Right atrium auricular region (tissue), 2 donors: ENCODE measurements around the gene TBL1XR1. TPM values are rescaled to one million over a fixed set of nuclear protein-coding genes. Genes with fewer than 3 reads are reported as not detected.
"Not testable (repeated sequence)": the region's sequence is repeated elsewhere in the genome, so short reads cannot be mapped to it uniquely, and the experiment has no call there.

Source experiments
- DNase-seq: peaks from one replicate; pipeline ENCODE4 v3.0.0-alpha.2; 2019; ENCODE audit warnings: low spot score
- H3K27ac ChIP-seq, 2 donors: fragments of 200-600 bp; sonication (generic); 1 replicate in 1 of 2; 2 replicates in 1 of 2; pipeline ENCODE4 v1.5.1; 2016 to 2019
- H3K27me3 ChIP-seq, 2 donors: fragments of 200-600 bp; sonication (generic); one replicate each; pipeline versions ENCODE4 v1.5.1 to v1.6.0; 2017 to 2019
- H3K36me3 ChIP-seq: fragments of 200-600 bp; sonication (generic); one replicate; pipeline ENCODE4 v1.5.1; 2016
- H3K4me1 ChIP-seq, 2 donors: fragments of 200-600 bp; sonication (generic); one replicate each; pipeline versions ENCODE4 v1.5.1 to v1.6.0; 2017 to 2019
- H3K4me3 ChIP-seq, 2 donors: fragments of 200-600 bp; sonication (generic); 1 replicate in 1 of 2; 2 replicates in 1 of 2; pipeline ENCODE4 v1.5.1; 2017 to 2019; ENCODE audit warnings: mild to moderate bottlenecking in 1 of 2, moderate library complexity in 1 of 2
- H3K9me3 ChIP-seq, 2 donors: fragments of 200-600 bp; sonication (generic); one replicate each; pipeline ENCODE4 v1.5.1; 2019
- CTCF ChIP-seq, 2 donors: fragments of 200-600 bp; sonication (generic); IDR thresholded peaks; one replicate each; pipeline ENCODE4 v1.5.1; 2019; ENCODE audit warnings: antibody characterized with exemption in 2 of 2
- total RNA-seq, 2 donors: library from RNA; depleted of rRNA; stranded (reverse); fragments of >200 nt; gene quantifications; one replicate each; pipeline ENCODE4 v1.1.0, GENCODE V29; 2016

TBL1XR1 gene
- total RNA-seq, 2 donors from 2014 or later, result 68.2 to 79.9 TPM

DNA sequence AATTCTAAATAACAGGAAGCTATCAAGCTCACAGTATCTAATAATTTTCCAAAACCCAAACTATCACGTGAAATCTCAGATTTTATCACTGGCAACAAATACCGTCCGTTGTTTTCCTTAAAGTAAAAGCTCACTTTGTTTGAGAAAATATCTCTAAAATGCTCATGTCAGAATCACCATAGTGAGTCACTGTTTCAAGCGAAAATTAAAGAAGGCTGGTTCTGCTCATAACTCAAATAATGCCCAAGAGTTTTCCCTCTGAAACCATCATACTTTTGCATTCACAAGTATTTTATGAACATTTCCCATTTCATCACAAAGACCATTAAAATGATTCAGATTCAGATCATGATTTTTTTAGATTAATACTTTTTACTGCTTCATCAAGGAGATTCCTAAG, 50.6 kb downstream of the TBL1XR1 start:
- Histone ChIP-seq H3K27ac (no peak overlapping the region), H3K4me3 (no peak overlapping the region), H3K9me3 (no peaks in the 10 kb centered on the region), H3K27me3 (no peaks in the 10 kb centered on the region), H3K36me3 (no peaks in the 10 kb centered on the region), H3K4me1 (peaks cover 0 to 68% of the 10 kb centered on the region in 2 donors)
- no peak for DNase-seq
- no peak for TF ChIP-seq CTCF (IDR thresholded peaks at IDR 0.05)

DNA sequence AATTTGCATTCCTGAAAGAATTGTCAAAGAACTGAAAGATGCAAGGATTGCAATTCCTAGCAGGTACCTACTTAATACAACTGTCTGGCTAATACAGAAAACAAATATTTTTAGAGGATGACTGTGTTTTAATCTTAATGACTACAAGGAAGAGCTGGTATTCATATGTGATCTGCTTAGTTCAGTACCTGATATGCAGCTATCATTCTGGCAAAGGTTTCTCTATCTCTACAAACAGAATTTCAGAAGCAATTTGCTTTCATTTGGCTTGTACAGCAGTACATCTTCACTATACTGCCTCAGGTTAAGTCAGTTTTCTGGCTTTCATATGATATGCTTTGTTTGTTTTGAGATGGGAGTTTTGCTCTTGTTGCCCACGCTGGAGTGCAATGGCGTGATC, 51.3 kb downstream of the TBL1XR1 start:
- no peak for TF ChIP-seq CTCF (IDR thresholded peaks at IDR 0.05)
- Histone ChIP-seq H3K27me3 (no peaks in the 10 kb centered on the region), H3K36me3 (no peaks in the 10 kb centered on the region), H3K9me3 (no peaks in the 10 kb centered on the region), H3K4me1 (peaks cover 0 to 65% of the 10 kb centered on the region in 2 donors), H3K4me3 (no peak overlapping the region), H3K27ac (no peak overlapping the region)
- DNase-seq, result no peak

GRCh38 chr3:177145381-177145780, 51.9 kb downstream of the TBL1XR1 start:
- no peak for DNase-seq
- Histone ChIP-seq H3K4me1 (peaks cover 0 to 60% of the 10 kb centered on the region in 2 donors), H3K27ac (no peak overlapping the region), H3K36me3 (no peaks in the 10 kb centered on the region), H3K9me3 (no peaks in the 10 kb centered on the region), H3K27me3 (no peaks in the 10 kb centered on the region), H3K4me3 (no peak overlapping the region)
- no peak for TF ChIP-seq CTCF (IDR thresholded peaks at IDR 0.05)

DNA sequence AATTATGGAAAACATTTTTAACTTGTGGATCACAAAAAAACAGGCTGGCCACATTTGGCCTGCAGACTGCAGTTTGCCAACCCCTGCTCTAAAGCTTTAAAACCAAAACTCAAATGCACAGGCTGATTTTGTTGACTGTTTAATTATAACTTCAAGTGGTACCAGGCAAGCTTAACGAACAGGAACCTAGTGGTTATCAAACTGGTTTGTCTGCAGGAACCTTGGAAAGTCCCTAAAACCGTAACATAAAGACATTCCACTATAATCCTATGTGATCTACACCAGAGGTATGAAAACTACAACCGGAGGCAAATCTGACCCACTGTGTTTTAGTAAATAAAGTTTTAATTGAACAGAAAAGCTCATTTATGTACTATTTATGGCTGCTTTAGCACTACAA, 52.4 kb downstream of the TBL1XR1 start:
- H3K9me3 ChIP-seq, result no peaks in the 10 kb centered on the region
- no peak overlapping the region for H3K4me3 ChIP-seq
- TF ChIP-seq CTCF (IDR thresholded peaks at IDR 0.05), result no peak
- H3K27ac ChIP-seq, result no peak overlapping the region
- DNase-seq, result no peak
- peaks cover 0 to 55% of the 10 kb centered on the region in 2 donors for H3K4me1 ChIP-seq
- H3K36me3 ChIP-seq, result no peaks in the 10 kb centered on the region
- H3K27me3 ChIP-seq, result no peaks in the 10 kb centered on the region

DNA sequence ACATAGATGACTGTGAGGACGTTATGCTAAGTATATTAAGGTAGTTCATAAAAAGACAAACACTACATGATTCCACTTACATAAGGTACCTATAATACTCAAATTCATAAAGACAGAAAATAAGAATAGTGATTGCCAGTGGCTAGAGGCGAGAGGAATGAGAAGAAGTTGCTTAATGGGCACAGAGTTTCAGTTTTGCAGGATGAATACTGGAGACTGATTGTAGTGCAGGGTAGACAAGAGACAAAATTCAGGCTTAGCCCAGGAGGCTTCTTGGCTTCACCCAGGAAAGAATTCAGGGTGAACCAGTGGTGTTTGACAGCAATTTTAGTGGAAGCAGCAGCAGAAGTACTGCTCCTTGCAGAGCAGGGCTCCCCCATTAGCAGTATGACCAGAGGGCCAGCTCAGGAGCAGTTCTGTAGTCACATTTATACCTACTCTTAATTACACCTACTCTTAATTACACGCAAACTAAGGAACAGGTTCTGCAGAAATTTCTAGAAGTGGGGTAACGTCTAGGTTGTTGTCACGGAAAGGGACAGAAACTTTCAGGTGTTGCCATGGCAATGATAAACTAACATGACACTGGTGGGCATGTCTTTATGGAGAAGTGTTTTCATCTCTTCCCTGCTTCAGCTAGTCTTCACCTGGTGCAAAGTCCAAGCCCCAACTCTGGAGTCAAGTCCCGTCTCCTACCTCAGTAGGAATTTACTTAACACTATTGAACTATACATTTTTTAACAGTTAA, 55.2 kb downstream of the TBL1XR1 start:
- H3K36me3 ChIP-seq, result no peaks in the 10 kb centered on the region
- H3K27me3 ChIP-seq, result no peaks in the 10 kb centered on the region
- DNase-seq, result no peak
- no peak overlapping the region for H3K27ac ChIP-seq
- H3K4me3 ChIP-seq, result no peak overlapping the region
- peaks cover 0 to 38% of the 10 kb centered on the region in 2 donors for H3K4me1 ChIP-seq
- TF ChIP-seq CTCF (IDR thresholded peaks at IDR 0.05), result no peak
- no peaks in the 10 kb centered on the region for H3K9me3 ChIP-seq

DNA sequence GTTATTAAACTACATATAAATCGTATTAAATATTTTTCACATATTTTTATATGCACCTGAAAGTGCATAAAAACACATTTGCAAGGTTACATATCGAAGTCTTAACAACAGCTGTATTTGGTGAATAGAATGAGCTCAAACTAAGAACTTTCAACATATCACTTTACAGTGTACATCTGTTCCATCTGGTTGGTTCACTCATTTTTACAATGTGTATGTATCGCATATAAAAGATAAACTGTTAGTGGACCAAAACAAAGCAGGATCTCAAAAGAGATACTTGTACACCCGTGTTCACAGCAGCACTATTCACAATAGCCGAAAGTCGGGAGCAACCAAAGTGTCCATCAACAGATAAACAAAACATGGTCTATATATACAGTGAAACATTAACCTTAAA, 55.8 kb downstream of the TBL1XR1 start:
- no peak for TF ChIP-seq CTCF (IDR thresholded peaks at IDR 0.05)

DNA sequence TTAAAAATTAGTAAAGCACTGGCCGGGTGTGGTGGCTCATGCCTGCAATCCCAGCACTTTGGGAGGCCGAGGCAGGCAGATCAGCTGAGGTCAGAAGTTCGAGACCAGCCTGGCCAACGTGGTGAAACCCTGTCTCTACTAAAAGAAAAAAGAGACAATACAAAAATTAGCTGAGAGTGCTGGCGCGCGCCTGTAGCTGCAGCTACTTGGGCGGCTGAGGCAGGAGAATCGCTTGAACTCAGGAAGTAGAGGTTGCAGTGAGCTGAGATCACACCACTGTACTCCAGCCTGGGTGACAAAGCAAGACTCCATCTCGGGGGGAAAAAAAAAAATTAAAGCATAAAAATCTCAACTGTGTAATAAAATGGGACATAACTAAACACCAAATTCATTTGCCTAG, 58.1 kb downstream of the TBL1XR1 start:
- DNase-seq, H3K36me3 ChIP-seq, H3K4me3 ChIP-seq, H3K27me3 ChIP-seq, H3K9me3 ChIP-seq, H3K27ac ChIP-seq: not testable (repeated sequence)
- peaks cover 0 to 26% of the 10 kb centered on the region in 2 donors for H3K4me1 ChIP-seq

More for the DNA sequence above, 55.8 kb downstream of the TBL1XR1 start:
- Histone ChIP-seq H3K27me3 (no peaks in the 10 kb centered on the region), H3K4me3 (no peak overlapping the region), H3K9me3 (no peaks in the 10 kb centered on the region), H3K4me1 (peaks cover 0 to 38% of the 10 kb centered on the region in 2 donors), H3K27ac (no peak overlapping the region), H3K36me3 (no peaks in the 10 kb centered on the region)
- no peak for DNase-seq
